ENCODE measurements around the gene MTA3.

GRCh38 chr2:42554392-42554791, 14.0 kb upstream of the MTA3 start:
- TF ChIP-seq CTCF (IDR thresholded peaks at IDR 0.05) (no peak), EP300 (IDR thresholded peaks at IDR 0.05; ENCODE audit: low read depth) (no peak)

All from transverse colon (tissue), 3 donors.